Stimulated activated CD4-positive, alpha-beta T cell treated with anti-CD3 and anti-CD28 coated beads, TNF-alpha, amount 100 ng/mL, for 1 hour (primary cell): Measurements from ENCODE around the gene HTD2.

ENCODE experiments used
- DNase-seq, 3 donors: peaks; one replicate each; pipeline ENCODE4 v3.0.0-alpha.2; 2020; ENCODE audit warnings: low read depth in 3 of 3, low spot score in 1 of 3

HTD2 gene

GRCh38 chr3:58291671-58292338 lies 14.5 kb upstream of the HTD2 start:
- no peak for DNase-seq

DNA sequence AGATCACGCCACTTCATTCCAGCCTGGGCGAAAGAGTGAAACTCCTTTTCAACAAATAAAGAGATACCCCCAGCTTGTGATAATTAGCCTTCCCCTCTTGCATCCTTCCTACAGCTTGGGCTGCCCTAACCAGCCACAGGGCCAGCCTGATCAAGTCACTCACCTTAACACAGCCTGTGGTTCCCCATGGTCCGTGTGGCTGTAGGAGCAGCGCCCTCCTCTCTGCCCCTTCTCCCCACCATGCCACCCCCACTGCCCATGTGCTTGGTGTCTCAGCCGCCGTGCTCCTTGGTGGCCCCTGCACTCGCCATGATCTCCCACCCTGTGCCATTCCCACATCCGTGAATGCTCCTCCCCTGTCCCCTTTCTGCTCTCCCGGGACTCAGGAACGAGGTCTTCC lies 13.5 kb upstream of the HTD2 start:
- no peak for DNase-seq

DNA sequence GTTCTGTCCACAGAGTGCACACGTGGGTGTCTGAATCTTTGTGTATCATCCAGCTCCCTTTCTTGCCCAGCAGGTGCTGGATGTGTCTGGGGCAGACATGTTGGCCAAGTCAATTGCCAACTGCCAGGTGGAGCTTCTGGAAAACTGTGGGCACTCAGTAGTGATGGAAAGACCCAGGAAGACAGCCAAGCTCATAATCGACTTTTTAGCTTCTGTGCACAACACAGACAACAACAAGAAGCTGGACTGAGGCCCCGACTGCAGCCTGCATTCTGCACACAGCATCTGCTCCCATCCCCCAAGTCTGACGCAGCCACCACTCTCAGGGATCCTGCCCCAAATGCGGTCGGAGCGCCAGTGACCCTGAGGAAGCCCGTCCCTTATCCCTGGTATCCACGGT lies 12.8 kb upstream of the HTD2 start:
- no peak for DNase-seq

DNA sequence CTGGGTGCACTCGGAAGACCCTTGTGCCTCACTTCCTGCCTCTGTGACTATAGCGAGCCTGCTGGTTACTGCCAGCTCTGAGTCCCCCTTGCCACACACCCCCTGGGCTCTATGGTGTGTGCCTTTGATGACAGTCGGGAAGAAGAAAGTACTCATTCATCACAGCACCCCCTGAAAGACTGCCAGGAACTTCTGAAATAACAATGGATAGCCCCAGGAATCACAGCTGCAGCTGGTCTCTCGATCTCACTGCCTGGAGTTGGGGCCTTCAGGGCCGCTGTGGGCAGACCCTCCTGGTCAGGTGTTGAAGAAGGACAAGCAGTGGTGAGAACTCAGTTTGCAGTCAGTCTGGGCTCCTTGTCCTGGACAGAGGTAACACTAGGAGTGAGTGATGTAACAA lies 10.1 kb upstream of the HTD2 start:
- no peak for DNase-seq

DNA sequence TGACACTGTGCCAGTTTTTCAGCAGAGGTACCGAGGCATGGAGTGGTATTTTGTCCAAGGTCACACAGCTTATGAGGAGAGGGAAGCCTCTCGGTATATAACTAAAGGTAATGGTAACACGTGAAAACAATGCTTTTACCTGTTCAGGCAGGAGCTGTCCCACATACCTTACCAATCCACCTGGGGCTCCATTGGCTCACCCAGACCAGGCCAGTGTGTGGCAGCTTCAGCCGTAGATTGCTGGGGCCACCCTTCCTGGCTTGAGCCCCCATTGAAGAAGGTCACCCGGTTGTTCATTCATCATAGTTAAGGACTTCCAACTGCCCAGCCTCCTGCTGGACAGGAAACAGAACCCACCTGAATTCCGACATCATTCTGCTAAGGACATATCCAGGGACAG lies 9.5 kb upstream of the HTD2 start:
- no peak for DNase-seq

GRCh38 chr3:58298190-58298589 lies 8.1 kb upstream of the HTD2 start:
- DNase-seq = no peak

- DNase-seq = no peak
These were observed 7.2 kb upstream of the HTD2 start for GRCh38 chr3:58299075-58299474.

DNA sequence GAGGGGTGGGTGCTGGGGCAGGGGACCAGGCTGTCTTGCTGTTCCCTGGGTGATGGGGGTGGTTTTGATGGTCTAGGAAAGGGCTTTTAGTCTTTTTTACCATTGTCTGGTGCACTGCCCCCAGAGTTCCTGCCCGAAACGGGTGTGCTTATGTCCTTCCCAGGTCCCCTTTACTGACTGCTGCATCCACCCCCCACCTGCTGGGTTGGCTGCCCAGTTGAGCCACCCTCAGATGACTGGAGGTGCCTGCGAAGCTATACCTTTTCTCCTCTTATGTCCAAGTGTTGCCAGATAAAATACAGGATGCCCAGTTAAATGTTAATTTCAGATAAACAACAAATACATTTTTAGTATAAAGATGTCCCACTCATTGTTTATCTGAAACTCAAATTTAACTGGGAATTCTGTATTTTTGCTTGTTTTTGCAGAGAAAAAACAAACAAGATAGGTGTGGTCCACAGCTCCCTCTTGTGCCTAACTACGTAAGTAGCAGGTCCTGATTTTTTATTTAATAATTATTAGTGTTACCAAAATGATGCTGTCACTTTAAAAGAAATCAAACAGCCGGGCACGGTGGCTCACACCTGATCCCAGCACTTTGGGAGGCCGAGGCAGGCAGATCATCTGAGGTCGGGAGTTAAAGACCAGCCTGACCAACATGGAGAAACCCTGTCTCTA lies 6.3 kb upstream of the HTD2 start:
- no peak for DNase-seq

- no peak for DNase-seq
These were observed 1.4 kb downstream of the HTD2 start for GRCh38 chr3:58307639-58308215.

- no peak for DNase-seq
These were observed 2.4 kb downstream of the HTD2 start for GRCh38 chr3:58308728-58309127.

GRCh38 chr3:58317811-58318210 lies 11.5 kb downstream of the HTD2 start:
- DNase-seq = no peak

DNA sequence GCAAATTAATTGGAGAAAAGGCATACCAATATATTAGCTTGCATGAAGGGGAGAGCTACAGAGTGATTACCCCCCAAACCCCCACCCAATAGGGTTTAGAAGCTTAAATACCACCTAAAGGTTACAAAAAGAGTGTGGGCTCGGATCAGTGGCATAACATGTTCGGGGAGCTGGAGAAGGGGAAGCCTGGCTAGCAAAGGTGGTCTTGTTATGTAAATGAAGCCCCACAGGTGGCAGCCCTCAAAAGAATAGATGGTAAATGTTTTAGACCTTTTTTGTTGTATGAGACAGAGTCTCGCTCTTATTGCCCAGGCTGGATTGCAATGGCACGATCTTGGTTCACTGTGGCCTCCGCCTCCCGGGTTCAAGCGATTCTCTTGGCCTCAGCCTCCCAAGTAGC lies 15.5 kb downstream of the HTD2 start:
- DNase-seq = no peak

GRCh38 chr3:58322793-58323192 lies 16.5 kb downstream of the HTD2 start:
- DNase-seq = no peak

- DNase-seq = no peak
These were observed 17.4 kb downstream of the HTD2 start for GRCh38 chr3:58323529-58324390.

DNA sequence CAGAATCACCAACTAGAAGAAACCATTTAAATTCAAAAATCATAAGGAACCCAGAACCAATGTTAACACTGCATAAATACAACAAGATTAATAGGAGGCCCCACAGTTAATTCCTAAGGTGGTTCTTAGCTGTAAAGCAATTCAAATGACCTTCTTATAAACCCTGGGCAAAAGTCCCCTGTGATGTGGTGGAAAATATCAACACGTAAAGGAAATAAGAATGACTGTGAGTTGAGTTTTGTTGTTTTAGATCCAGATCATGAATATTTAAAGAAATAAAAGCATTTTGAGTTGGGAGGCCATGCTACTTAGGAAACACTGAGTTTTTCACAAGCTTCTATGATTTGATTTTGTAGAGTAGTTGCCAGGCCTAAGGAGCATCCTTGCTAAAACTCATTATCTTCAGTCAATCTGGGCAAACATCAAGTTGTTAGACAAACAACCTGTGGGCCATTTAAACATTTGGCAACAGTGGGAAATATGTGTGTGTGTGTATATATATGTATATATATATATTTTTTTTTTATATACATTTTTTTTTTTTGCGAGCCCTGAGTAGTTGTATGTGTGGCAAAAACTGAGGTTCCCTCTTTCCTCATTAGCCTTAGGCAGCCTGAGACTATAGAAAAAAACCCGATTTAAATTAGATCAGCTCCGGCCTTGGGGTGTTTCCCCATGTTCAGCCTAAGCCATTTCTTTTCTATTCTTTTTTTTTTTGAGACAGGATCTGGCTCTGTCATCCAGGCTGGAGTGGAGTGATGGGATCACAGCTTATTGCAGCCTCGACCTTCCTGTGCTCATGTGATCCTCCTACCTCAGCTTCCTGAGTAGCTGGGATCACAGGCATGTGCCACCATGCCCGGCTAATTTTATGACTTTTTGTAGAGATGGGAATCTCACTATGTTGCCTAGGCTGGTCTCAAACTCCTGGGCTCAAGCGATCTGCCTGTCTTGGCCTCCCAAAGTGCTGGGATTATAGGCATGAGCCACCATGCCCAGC lies 18.4 kb downstream of the HTD2 start:
- no peak for DNase-seq

- DNase-seq = no peak
These were observed 19.2 kb downstream of the HTD2 start for GRCh38 chr3:58325525-58325992.

GRCh38 chr3:58326267-58326900 lies 20.1 kb downstream of the HTD2 start:
- no peak for DNase-seq

GRCh38 chr3:58329150-58329921 lies 23.0 kb downstream of the HTD2 start:
- no peak for DNase-seq

GRCh38 chr3:58329922-58330413 lies 23.6 kb downstream of the HTD2 start:
- no peak for DNase-seq
